ENCODE results near the gene S100A2. TPM values are rescaled to one million over a fixed set of nuclear protein-coding genes. Genes with fewer than 3 reads are reported as not detected.

Gene S100A2
- total and polyA plus RNA-seq, 2 of the 8 experiments (the other 6 are each of a cell fraction or from before 2014, with no cell fraction given), result 0.86 TPM; not detected in 1

DNA sequence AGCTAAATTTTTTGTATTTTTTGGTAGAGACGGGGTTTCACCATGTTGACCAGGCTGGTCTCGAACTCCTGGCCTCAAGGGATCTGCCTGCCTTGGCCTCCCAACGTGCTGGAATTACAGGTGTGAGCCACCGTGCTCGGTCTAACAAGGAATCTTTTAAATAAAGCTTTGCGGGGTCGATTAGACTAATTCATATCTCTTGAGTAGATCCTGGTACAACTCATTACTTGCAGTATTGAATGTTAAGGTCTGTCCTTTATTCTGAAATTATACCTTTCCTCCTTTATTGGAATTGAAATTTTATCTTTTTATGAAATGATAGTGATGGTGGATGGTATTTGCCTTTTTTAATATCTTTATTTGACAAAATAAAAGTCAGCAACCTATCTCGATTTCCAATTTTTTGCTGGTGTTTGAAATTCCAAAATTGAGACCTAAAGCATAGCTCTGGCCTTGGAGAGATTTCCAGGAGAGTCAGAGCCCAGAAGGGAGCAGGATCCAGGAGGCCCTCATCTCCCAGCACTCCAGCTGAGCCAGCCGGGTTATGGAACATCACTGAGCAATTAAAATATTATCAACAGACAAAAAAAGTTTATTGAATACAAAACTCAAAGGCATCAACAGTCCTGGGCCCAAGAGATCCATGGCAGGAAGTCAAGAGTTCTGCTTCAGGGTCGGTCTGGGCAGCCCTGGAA, 4.7 kb downstream of the S100A2 start:
- no peak overlapping the region for H4K8ac ChIP-seq (ENCODE audit: extremely low read depth, insufficient read depth, low read length)
- H3K18ac ChIP-seq (ENCODE audit: extremely low read depth, low read length), result no peak overlapping the region
- H2BK20ac ChIP-seq (ENCODE audit: low read length), result no peak overlapping the region
- no peak overlapping the region for H3K14ac ChIP-seq (ENCODE audit: insufficient read length)
- ChIA-PET CTCF (ENCODE audit: partially characterized antibody) (interaction anchor here (0.8 to 5.9 kb wide), 11 partner anchors 8 to 205 kb away, joined by 3 to 55 read pairs (median 5); partner anchors contain the start of genes S100A13, S100A14 and S100A6), POLR2A (ENCODE audit: partially characterized antibody) (interaction anchor here (0.7 to 1.3 kb wide), 3 partner anchors 10 to 38 kb away, joined by 3 to 5 read pairs (median 3); no protein-coding TSS in a partner anchor)
- no peak overlapping the region for H4K91ac ChIP-seq (replicated peaks; ENCODE audit: insufficient read length, low read length)
- no peak overlapping the region for H2BK15ac ChIP-seq (ENCODE audit: low read length)
- H3K23me2 ChIP-seq (ENCODE audit: low read depth, low read length), result no peaks in the 10 kb centered on the region
- H3K23ac ChIP-seq (ENCODE audit: insufficient read length), result no peak overlapping the region
- H3K27me3 ChIP-seq (replicated peaks in 1 of 4; ENCODE audit: control insufficient read depth in 3 of 4, extremely low read depth in 1 of 4, insufficient read depth in 3 of 4, low read length in 3 of 4), result no peaks in the 10 kb centered on the region
- H2BK12ac ChIP-seq (ENCODE audit: low read depth, low read length), result no peak overlapping the region
- no peak overlapping the region for H3K4ac ChIP-seq (replicated peaks; ENCODE audit: insufficient read length, low read depth, low read length)
- no peaks in the 10 kb centered on the region for H4K20me1 ChIP-seq (replicated peaks in 1 of 2; ENCODE audit: control insufficient read depth in 1 of 2, insufficient read depth in 2 of 2, low read length in 2 of 2)
- H2AK5ac ChIP-seq (ENCODE audit: low read depth, low read length), result no peak overlapping the region
- no peaks in the 10 kb centered on the region for H3K9me3 ChIP-seq (ENCODE audit: insufficient read depth in 2 of 2, low read depth in 1 of 2, low read length in 1 of 2)
- H3K27ac ChIP-seq (ENCODE audit: low read depth, low read length), result no peak overlapping the region
- H3K36me3 ChIP-seq (ENCODE audit: control insufficient read depth in 2 of 4, insufficient read depth in 4 of 4, low read length in 3 of 4), result no peaks in the 10 kb centered on the region
- 86% methylated on average over 10 of the region's 10 CpGs; no CpG with 5 or more reads in 1 of the 2 experiments for WGBS, 2 experiments (ENCODE audit: extremely low coverage in 1 of 2, insufficient coverage in 1 of 2, insufficient read length in 1 of 2, insufficient replicate concordance in 2 of 2, low coverage in 1 of 2, low lambda C conversion rate in 2 of 2, missing lambda C conversion rate in 1 of 2)
- H3K79me2 ChIP-seq (ENCODE audit: control insufficient read depth in 1 of 2, insufficient read depth in 2 of 2, low read length in 2 of 2), result no peaks in the 10 kb centered on the region
- FAIRE-seq (no peak), DNase-seq (ENCODE audit: low read depth in 1 of 2, low spot score in 2 of 2) (no peak)
- no peak overlapping the region for H3K4me3 ChIP-seq (ENCODE audit: extremely low read depth in 1 of 4, insufficient read depth in 2 of 4, low read depth in 3 of 4, low read length in 4 of 4)
- H2BK5ac ChIP-seq (ENCODE audit: low read depth, low read length), result no peak overlapping the region
- no peak overlapping the region for H2BK120ac ChIP-seq (replicated peaks; ENCODE audit: low read depth, low read length)
- no peak overlapping the region for H3K4me2 ChIP-seq (ENCODE audit: insufficient read depth in 1 of 2, low read depth in 2 of 2, low read length in 2 of 2)
- no peak overlapping the region for H3K9ac ChIP-seq (replicated peaks in 1 of 4; ENCODE audit: extremely low read depth in 1 of 4, low read depth in 3 of 4, low read length in 3 of 4)
- H3K4me1 ChIP-seq (replicated peaks in 1 of 4; ENCODE audit: control insufficient read depth in 3 of 4, insufficient read depth in 4 of 4, low read length in 3 of 4), result peaks cover 0 to 5% (median 2%) of the 10 kb centered on the region in 4 experiments; a peak in 3 of 7 replicates
- H4K5ac ChIP-seq (ENCODE audit: insufficient read length, low read depth, low read length), result no peak overlapping the region
- no peaks in the 10 kb centered on the region for H3K79me1 ChIP-seq (ENCODE audit: low read depth, low read length)
- H3K56ac ChIP-seq (replicated peaks; ENCODE audit: insufficient read length, low read depth, low read length), result no peak overlapping the region
- H2AFZ ChIP-seq (ENCODE audit: low read length), result no peak overlapping the region
